ENCODE results near the gene SLIT3. TPM values are rescaled to one million over a fixed set of nuclear protein-coding genes. Genes with fewer than 3 reads are reported as not detected.

Gene SLIT3
- total RNA-seq, 1 donor from 2014 or later, result 0.22 TPM

DNA sequence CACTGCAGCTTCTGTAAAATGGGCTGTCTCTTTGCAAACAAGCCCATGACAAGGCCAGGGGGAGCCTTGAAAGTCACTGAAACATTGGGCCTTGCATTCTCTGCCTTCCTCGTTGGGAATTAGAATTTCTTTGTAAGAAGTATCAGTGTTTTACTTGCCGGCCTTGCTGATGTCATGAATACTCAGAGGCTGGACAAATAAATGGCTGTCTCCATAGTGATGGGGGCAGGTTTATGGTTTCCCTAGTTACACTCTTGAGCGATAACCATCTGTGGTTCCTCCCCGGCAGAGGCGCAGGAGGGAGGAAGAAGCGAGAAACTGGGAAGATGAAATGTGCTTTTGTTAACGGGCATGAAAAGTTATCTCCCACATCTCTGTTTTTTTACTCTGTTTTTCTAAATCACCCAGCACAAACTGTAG is 449.0 kb downstream of the SLIT3 start:
- no peaks in the 10 kb centered on the region for H3F3A ChIP-seq (ENCODE audit: low read depth)
- H3K4me3 ChIP-seq, result no peak overlapping the region
- H3K4me3 Mint-ChIP-seq, result peak overlapping the region; percentile 65
- no peaks in the 10 kb centered on the region for H4K20me1 ChIP-seq (ENCODE audit: low read depth)
- no peaks in the 10 kb centered on the region for H3K9me3 ChIP-seq (ENCODE audit: low read depth)
- peaks cover 4% of the 10 kb centered on the region for H3K36me3 Mint-ChIP-seq
- peaks cover 12% of the 10 kb centered on the region for H3K4me1 ChIP-seq
- no peak overlapping the region for H3K9ac ChIP-seq
- no peaks in the 10 kb centered on the region for H3K36me3 ChIP-seq
- H3K9me3 Mint-ChIP-seq, result peaks cover 4% of the 10 kb centered on the region
- H3K27me3 ChIP-seq, result no peaks in the 10 kb centered on the region
- peaks cover 72% of the 10 kb centered on the region for H3K4me1 Mint-ChIP-seq
- peak overlapping the region; percentile 97 for H3K27ac Mint-ChIP-seq
- H3K79me2 ChIP-seq (ENCODE audit: low read depth), result no peaks in the 10 kb centered on the region
- no peak overlapping the region for H3K27ac ChIP-seq
- no peak for DNase-seq (ENCODE audit: low spot score)
- no peak overlapping the region for H3K4me2 ChIP-seq
- TF ChIP-seq EZH2 (IDR thresholded peaks at IDR 0.05) (no peak), EZH2phosphoT487 (IDR thresholded peaks at IDR 0.05) (no peak)
- TF ChIP-seq, protein P1, sequence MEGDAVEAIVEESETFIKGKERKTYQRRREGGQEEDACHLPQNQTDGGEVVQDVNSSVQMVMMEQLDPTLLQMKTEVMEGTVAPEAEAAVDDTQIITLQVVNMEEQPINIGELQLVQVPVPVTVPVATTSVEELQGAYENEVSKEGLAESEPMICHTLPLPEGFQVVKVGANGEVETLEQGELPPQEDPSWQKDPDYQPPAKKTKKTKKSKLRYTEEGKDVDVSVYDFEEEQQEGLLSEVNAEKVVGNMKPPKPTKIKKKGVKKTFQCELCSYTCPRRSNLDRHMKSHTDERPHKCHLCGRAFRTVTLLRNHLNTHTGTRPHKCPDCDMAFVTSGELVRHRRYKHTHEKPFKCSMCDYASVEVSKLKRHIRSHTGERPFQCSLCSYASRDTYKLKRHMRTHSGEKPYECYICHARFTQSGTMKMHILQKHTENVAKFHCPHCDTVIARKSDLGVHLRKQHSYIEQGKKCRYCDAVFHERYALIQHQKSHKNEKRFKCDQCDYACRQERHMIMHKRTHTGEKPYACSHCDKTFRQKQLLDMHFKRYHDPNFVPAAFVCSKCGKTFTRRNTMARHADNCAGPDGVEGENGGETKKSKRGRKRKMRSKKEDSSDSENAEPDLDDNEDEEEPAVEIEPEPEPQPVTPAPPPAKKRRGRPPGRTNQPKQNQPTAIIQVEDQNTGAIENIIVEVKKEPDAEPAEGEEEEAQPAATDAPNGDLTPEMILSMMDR (IDR thresholded peaks at IDR 0.05), result no peak
- peaks cover 6% of the 10 kb centered on the region for H3K27me3 Mint-ChIP-seq (ENCODE audit: insufficient read depth, low read depth)
- no peak overlapping the region for H2AFZ ChIP-seq (replicated peaks)

DNA sequence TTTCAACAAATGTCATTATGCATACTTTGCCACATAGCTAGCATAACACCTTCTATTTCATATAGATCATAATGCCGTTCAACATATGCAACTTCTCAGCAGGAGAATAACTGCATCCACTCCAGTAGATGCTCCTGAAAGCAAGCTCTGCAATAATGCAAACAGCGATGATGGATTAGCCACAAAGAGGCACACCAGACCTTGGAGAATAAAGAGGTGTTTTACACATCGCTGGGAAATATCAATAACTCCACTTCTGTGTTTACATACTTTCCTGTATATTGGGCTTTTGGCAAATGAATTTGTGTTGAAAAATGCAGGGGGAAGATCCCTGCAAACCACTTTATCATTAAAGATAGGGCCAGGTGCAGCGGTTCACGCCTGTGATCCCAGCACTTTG is 450.3 kb downstream of the SLIT3 start:
- Histone ChIP-seq H3K4me2 (no peak overlapping the region), H3K9me3 (ENCODE audit: low read depth) (no peaks in the 10 kb centered on the region), H3K79me2 (ENCODE audit: low read depth) (no peaks in the 10 kb centered on the region), H3K9ac (no peak overlapping the region), H3K4me3 (no peak overlapping the region), H3K27me3 (peaks cover 4% of the 10 kb centered on the region), H2AFZ (replicated peaks) (no peak overlapping the region), H3K27ac (no peak overlapping the region), H3F3A (ENCODE audit: low read depth) (no peaks in the 10 kb centered on the region), H3K36me3 (no peaks in the 10 kb centered on the region), H3K4me1 (peaks cover 6% of the 10 kb centered on the region), H4K20me1 (ENCODE audit: low read depth) (no peaks in the 10 kb centered on the region)
- no peak for DNase-seq (ENCODE audit: low spot score)
- peaks cover 4% of the 10 kb centered on the region for H3K36me3 Mint-ChIP-seq
- H3K4me1 Mint-ChIP-seq, result peaks cover 69% of the 10 kb centered on the region
- peaks cover 4% of the 10 kb centered on the region for H3K9me3 Mint-ChIP-seq
- no peak overlapping the region for H3K4me3 Mint-ChIP-seq
- H3K27me3 Mint-ChIP-seq (ENCODE audit: insufficient read depth, low read depth), result peaks cover 5% of the 10 kb centered on the region
- peak overlapping the region; percentile 70 for H3K27ac Mint-ChIP-seq
- no peak for TF ChIP-seq EZH2phosphoT487 (IDR thresholded peaks at IDR 0.05)
- TF ChIP-seq, protein P1 (IDR thresholded peaks at IDR 0.05), result no peak
- TF ChIP-seq EZH2 (IDR thresholded peaks at IDR 0.05), result no peak

GRCh38 chr5:168848569-168848968 is 452.4 kb downstream of the SLIT3 start:
- H3K27ac Mint-ChIP-seq, result peak overlapping the region; percentile 22
- no peaks in the 10 kb centered on the region for H3K9me3 ChIP-seq (ENCODE audit: low read depth)
- H3K4me3 ChIP-seq, result no peak overlapping the region
- no peak for TF ChIP-seq EZH2 (IDR thresholded peaks at IDR 0.05)
- TF ChIP-seq, protein P1 (IDR thresholded peaks at IDR 0.05), result no peak
- TF ChIP-seq EZH2phosphoT487 (IDR thresholded peaks at IDR 0.05), result no peak
- no peaks in the 10 kb centered on the region for H4K20me1 ChIP-seq (ENCODE audit: low read depth)
- H3K27ac ChIP-seq, result no peak overlapping the region
- H3K4me3 Mint-ChIP-seq, result no peak overlapping the region
- peaks cover 15% of the 10 kb centered on the region for H3K27me3 ChIP-seq
- no peaks in the 10 kb centered on the region for H3K9me3 Mint-ChIP-seq
- no peak overlapping the region for H2AFZ ChIP-seq (replicated peaks)
- H3K79me2 ChIP-seq (ENCODE audit: low read depth), result no peaks in the 10 kb centered on the region
- no peaks in the 10 kb centered on the region for H3K36me3 Mint-ChIP-seq
- peaks cover 6% of the 10 kb centered on the region for H3K4me1 ChIP-seq
- peaks cover 3% of the 10 kb centered on the region for H3K27me3 Mint-ChIP-seq (ENCODE audit: insufficient read depth, low read depth)
- no peak for DNase-seq (ENCODE audit: low spot score)
- H3F3A ChIP-seq (ENCODE audit: low read depth), result no peaks in the 10 kb centered on the region
- H3K4me1 Mint-ChIP-seq, result peaks cover 78% of the 10 kb centered on the region
- no peak overlapping the region for H3K4me2 ChIP-seq
- H3K36me3 ChIP-seq, result no peaks in the 10 kb centered on the region
- H3K9ac ChIP-seq, result no peak overlapping the region
